HG02763 (cell line): ENCODE data around the gene GJB1.
"Not testable (repeated sequence)": the region's sequence is repeated elsewhere in the genome, so short reads cannot be mapped to it uniquely, and the experiment has no call there.

Experiments
- ATAC-seq: cut with Tn5 transposase; IDR thresholded peaks from one replicate; pipeline ENCODE4 v1.9.1; 2021; ENCODE audit warnings: mild to moderate bottlenecking, moderate library complexity; ENCODE audit not compliant: unreplicated experiment

GJB1 gene

GRCh38 chrX:71222929-71223328 lies at the start of gene GJB1:
Gene GJB1, plus strand, starts transcription at chrX:71223224. Its CDS starts 484 bp downstream, at chrX:71223708.
- ATAC-seq = no peak

- no peak for ATAC-seq
These were observed 49.6 kb upstream of the GJB1 start for GRCh38 chrX:71173440-71173839.

GRCh38 chrX:71174795-71175194 lies 48.2 kb upstream of the GJB1 start:
- ATAC-seq = no peak

GRCh38 chrX:71175531-71175930 lies 47.5 kb upstream of the GJB1 start:
- ATAC-seq = no peak

GRCh38 chrX:71177327-71177726 lies 45.7 kb upstream of the GJB1 start:
- ATAC-seq = no peak

GRCh38 chrX:71178908-71179307 lies 44.1 kb upstream of the GJB1 start:
- ATAC-seq = no peak

GRCh38 chrX:71180579-71181265 lies 42.3 kb upstream of the GJB1 start:
- ATAC-seq = not testable (repeated sequence)

- peak; percentile 40 for ATAC-seq
These were observed 41.5 kb upstream of the GJB1 start for GRCh38 chrX:71181558-71181909.

GRCh38 chrX:71181910-71182799 lies 40.9 kb upstream of the GJB1 start:
- ATAC-seq = peak; percentile 81

GRCh38 chrX:71182871-71183270 lies 40.2 kb upstream of the GJB1 start:
- ATAC-seq = no peak

- no peak for ATAC-seq
These were observed 39.7 kb upstream of the GJB1 start for GRCh38 chrX:71183341-71183740.

GRCh38 chrX:71184092-71184491 lies 38.9 kb upstream of the GJB1 start:
- ATAC-seq = no peak

- ATAC-seq = no peak
These were observed 38.1 kb upstream of the GJB1 start for GRCh38 chrX:71184803-71185495.

GRCh38 chrX:71191248-71191647 lies 31.8 kb upstream of the GJB1 start:
- no peak for ATAC-seq

- ATAC-seq = peak; percentile 45
These were observed 26.9 kb upstream of the GJB1 start for GRCh38 chrX:71195964-71196649.

- ATAC-seq = no peak
These were observed 25.0 kb upstream of the GJB1 start for GRCh38 chrX:71198066-71198465.

- no peak for ATAC-seq
These were observed 23.6 kb upstream of the GJB1 start for GRCh38 chrX:71199252-71200008.

- ATAC-seq = no peak
These were observed 12.2 kb upstream of the GJB1 start for GRCh38 chrX:71210816-71211215.

- no peak for ATAC-seq
These were observed 10.5 kb upstream of the GJB1 start for GRCh38 chrX:71212536-71212935.

- ATAC-seq = no peak
These were observed 8.9 kb upstream of the GJB1 start for GRCh38 chrX:71214152-71214551.
